Endothelial cell of umbilical vein (primary cell): ENCODE measurements around the gene SMS. TPM values are rescaled to one million over a fixed set of nuclear protein-coding genes. Genes with fewer than 3 reads are reported as not detected.
A peak's percentile ranks its signal among the peaks of the same experiment; 100 is the strongest.

Experiments used
- BruUV-seq: library from RNA; stranded (reverse); fragments of 400-500 nt; replicated peaks from 2 replicates; lab custom pipeline; 2021; lab: Mats Ljungman, UMichigan
- CTCF ChIA-PET: fragments of 300-600, 350-600 bp; sonication (Branson Sonifier 250); formaldehyde crosslinking; loops from one replicate; lab custom pipeline; 2021; ENCODE audit warnings: antibody characterized with exemption, inconsistent platforms; lab: Charles Lee
- POLR2A ChIA-PET: fragments of 300-600, 350-600 bp; sonication (Branson Sonifier 250); formaldehyde crosslinking; loops from one replicate; lab custom pipeline; 2021; ENCODE audit warnings: antibody characterized with exemption, inconsistent platforms; lab: Charles Lee
- DNase-seq: peaks from one replicate; pipeline ENCODE4 v3.0.0-alpha.2; 2011; ENCODE audit warnings: low read depth, low spot score
- FAIRE-seq: peaks from 2 replicates; lab custom pipeline; 2011; peaks lifted over from hg19 to GRCh38; lab: Jason Lieb, UNC
- H2AFZ ChIP-seq: 2 replicates; pipeline ENCODE4 v1.6.0; 2012; ENCODE audit warnings: low read depth, low read length, control low read depth, inconsistent platforms
- H3K27ac ChIP-seq: 2 replicates; pipeline ENCODE4 v1.5.1; 2011; ENCODE audit warnings: low read depth, mild to moderate bottlenecking, control low read depth, low read length, moderate library complexity; ENCODE audit not compliant: insufficient read depth
- H3K27me3 ChIP-seq, 2 experiments: 2 replicates each; pipeline versions ENCODE4 v1.6.0 to v1.6.1; 2011; ENCODE audit warnings: low read length in 2 of 2, mixed read lengths in 1 of 2; ENCODE audit not compliant: control insufficient read depth in 2 of 2, insufficient read depth in 2 of 2
- H3K36me3 ChIP-seq, 2 experiments: 2 replicates in 1 of 2; 3 replicates in 1 of 2; pipeline ENCODE4 v1.5.1; 2011; ENCODE audit warnings: low read length in 2 of 2, mild to moderate bottlenecking in 1 of 2, moderate library complexity in 1 of 2; ENCODE audit not compliant: control insufficient read depth in 2 of 2, insufficient read depth in 2 of 2; ENCODE audit errors: extremely low read depth in 1 of 2
- H3K4me1 ChIP-seq: 3 replicates; pipeline ENCODE4 v1.5.1; 2011; ENCODE audit warnings: mild to moderate bottlenecking, low read length; ENCODE audit not compliant: control insufficient read depth, insufficient read depth; ENCODE audit errors: extremely low read depth
- H3K4me2 ChIP-seq: 2 replicates; pipeline ENCODE4 v1.6.1; 2011; ENCODE audit warnings: low read length, control low read depth, mixed read lengths; ENCODE audit not compliant: insufficient read depth
- H3K4me3 ChIP-seq, 3 experiments: fragments of 200-600 bp in 1 of 3; sonication (generic), shearing (Covaris generic) in 1 of 3; replicated peaks in 1 of 3; 2 replicates each; pipeline ENCODE4 v1.5.1; 2011 to 2016; ENCODE audit warnings: control low read depth in 3 of 3, low read length in 3 of 3, mild to moderate bottlenecking in 2 of 3, inconsistent platforms in 1 of 3, low read depth in 1 of 3, moderate library complexity in 1 of 3; ENCODE audit not compliant: insufficient read depth in 1 of 3
- H3K79me2 ChIP-seq: 2 replicates; pipeline ENCODE4 v1.6.0; 2012; ENCODE audit warnings: low read length, inconsistent platforms; ENCODE audit not compliant: control insufficient read depth, insufficient read depth
- H3K9ac ChIP-seq: replicated peaks from 2 replicates; pipeline ENCODE3; 2011; ENCODE audit warnings: low read length, control low read depth; ENCODE audit not compliant: insufficient read depth; ENCODE audit errors: extremely low read depth
- H3K9me1 ChIP-seq: replicated peaks from 3 replicates; pipeline ENCODE4 v1.6.0; 2011; ENCODE audit warnings: mild to moderate bottlenecking, low read length; ENCODE audit not compliant: control insufficient read depth, insufficient read depth; ENCODE audit errors: extremely low read depth
- H3K9me3 ChIP-seq: replicated peaks from 2 replicates; pipeline ENCODE4 v1.5.1; 2012; ENCODE audit warnings: low read length, inconsistent platforms; ENCODE audit not compliant: control insufficient read depth, insufficient read depth
- H4K20me1 ChIP-seq: replicated peaks from 2 replicates; pipeline ENCODE3; 2011; ENCODE audit warnings: mild to moderate bottlenecking, low read length; ENCODE audit not compliant: control insufficient read depth, insufficient read depth; ENCODE audit errors: extremely low read depth
- CTCF ChIP-seq, 2 donors: IDR thresholded peaks; 1 replicate in 1 of 2; 2 replicates in 1 of 2; pipeline ENCODE4 v1.5.1; 2011; ENCODE audit warnings: low read length in 2 of 2, mild to moderate bottlenecking in 2 of 2, moderate library complexity in 2 of 2, control low read depth in 1 of 2, inconsistent platforms in 1 of 2, low read depth in 1 of 2; ENCODE audit not compliant: insufficient read depth in 1 of 2; ENCODE audit errors: extremely low read depth in 1 of 2
- EZH2 ChIP-seq: IDR thresholded peaks from 2 replicates; pipeline ENCODE4 v1.6.1; 2012; ENCODE audit warnings: borderline replicate concordance, low read depth, mild to moderate bottlenecking, moderate library complexity, low read length, inconsistent platforms; ENCODE audit not compliant: severe bottlenecking
- FOS ChIP-seq: IDR thresholded peaks from 2 replicates; pipeline ENCODE4 v1.6.1; 2011; ENCODE audit warnings: mild to moderate bottlenecking, low read length, moderate library complexity, borderline replicate concordance; ENCODE audit not compliant: insufficient read depth
- JUN ChIP-seq: IDR thresholded peaks from 2 replicates; pipeline ENCODE4 v1.6.1; 2011; ENCODE audit warnings: borderline replicate concordance, low read depth; ENCODE audit not compliant: insufficient read length, insufficient read depth
- MAX ChIP-seq: IDR thresholded peaks from 2 replicates; pipeline ENCODE4 v1.6.1; 2011; ENCODE audit not compliant: insufficient read depth, insufficient read length
- MYC ChIP-seq: IDR thresholded peaks from one replicate; pipeline ENCODE4 v1.6.1; 2011; ENCODE audit warnings: mild to moderate bottlenecking, low read depth, low read length
- POLR2A ChIP-seq: IDR thresholded peaks from 2 replicates; pipeline ENCODE4 v1.6.1; 2012; ENCODE audit warnings: low read depth, mild to moderate bottlenecking, control low read depth, low read length
- dilution Hi-C: fragments of 300-500 bp; cut with MboI; formaldehyde crosslinking; loops from one replicate; pipeline ENCODE4 v1.15.0; 2019; ENCODE audit warnings: low sequenced_read_pairs; ENCODE audit not compliant: extremely low pct_ligation_motif_present
- intact Hi-C: fragments of 100-400 bp; cut with micrococcal nuclease; formaldehyde crosslinking; loops from one replicate; pipeline ENCODE4 v1.10.0; 2022
- polyA plus RNA-seq, 4 experiments: library from polyadenylated mRNA; depleted of rRNA in 3 of 4; stranded (reverse) in 3 of 4; unstranded in 1 of 4; fragments of >200 nt; gene quantifications; 2 replicates each; pipeline versions ENCODE4 v1.2.1 to v1.2.3, GENCODE V29; 2011 to 2012; ENCODE audit warnings: missing spikeins in 1 of 4
- total RNA-seq: library from RNA; stranded (reverse); gene quantifications from 2 replicates; pipeline ENCODE4 v1.2.3, GENCODE V29; 2021

SMS gene
- total and polyA plus RNA-seq, 2 donors (not counting 3 experiments of a cell fraction or from before 2014, with no cell fraction given): 57.1 to 173 TPM

GRCh38 chrX:21972046-21972445, 31.5 kb downstream of the SMS start:
- peaks cover 7% of the 10 kb centered on the region for H3K4me1 ChIP-seq
- TF ChIP-seq EZH2 (no peak), POLR2A (no peak), FOS (no peak), MAX (no peak), JUN (no peak), MYC (no peak)
- H3K36me3 ChIP-seq: peaks cover 2 to 3% of the 10 kb centered on the region in 2 experiments
- H3K79me2 ChIP-seq: peaks cover 26% of the 10 kb centered on the region
- FAIRE-seq: no peak
- H3K9me1 ChIP-seq: no peaks in the 10 kb centered on the region
- H3K9ac ChIP-seq: no peak overlapping the region
- CTCF ChIA-PET: interaction anchor here (0.9 to 5.8 kb wide), 6 partner anchors 13 to 134 kb away, joined by 3 to 40 read pairs (median 6); partner anchors contain the start of gene MBTPS2
- H4K20me1 ChIP-seq: no peaks in the 10 kb centered on the region
- no TSS peak for BruUV-seq
- POLR2A ChIA-PET: no interaction called here
- H2AFZ ChIP-seq: no peak overlapping the region
- no peak overlapping the region for H3K4me3 ChIP-seq
- dilution Hi-C loops (no loop called here), intact Hi-C loops (loop anchor here (1.0 to 10.0 kb wide), 4 partner anchors 29 to 597 kb away; partner anchors contain the start of genes CNKSR2 and MBTPS2)
- DNase-seq: no peak
- H3K9me3 ChIP-seq: no peaks in the 10 kb centered on the region
- H3K27me3 ChIP-seq: no peaks in the 10 kb centered on the region
- no peak overlapping the region for H3K4me2 ChIP-seq
- peak overlapping the region; percentile 4 for H3K27ac ChIP-seq

GRCh38 chrX:21972721-21973120, 32.2 kb downstream of the SMS start:
- peak overlapping the region; percentile 41 for H3K27ac ChIP-seq
- H3K9me3 ChIP-seq: no peaks in the 10 kb centered on the region
- ChIA-PET CTCF (interaction anchor here (0.9 to 5.8 kb wide), 7 partner anchors 12 to 134 kb away, joined by 3 to 40 read pairs (median 5); partner anchors contain the start of gene MBTPS2), POLR2A (no interaction called here)
- intact Hi-C loops (loop anchor here (1.0 to 10.0 kb wide), 4 partner anchors 30 to 598 kb away; partner anchors contain the start of genes CNKSR2 and MBTPS2), dilution Hi-C loops (no loop called here)
- no peak overlapping the region for H3K9ac ChIP-seq
- DNase-seq (peak; percentile 32), FAIRE-seq (peak; percentile 65)
- no peak overlapping the region for H3K4me3 ChIP-seq
- peaks cover 20% of the 10 kb centered on the region for H3K79me2 ChIP-seq
- H4K20me1 ChIP-seq: no peaks in the 10 kb centered on the region
- H3K27me3 ChIP-seq: no peaks in the 10 kb centered on the region
- BruUV-seq: no TSS peak
- peaks cover 2 to 5% of the 10 kb centered on the region in 2 experiments for H3K36me3 ChIP-seq
- H3K4me1 ChIP-seq: peaks cover 7% of the 10 kb centered on the region
- peak in 1 of 2 donors; percentile 17 for TF ChIP-seq CTCF (IDR thresholded peaks at IDR 0.05; ENCODE audit: extremely low read depth in 1 of 2, insufficient read depth in 1 of 2, low read depth in 1 of 2, low read length in 2 of 2)
- TF ChIP-seq EZH2: no peak
- H2AFZ ChIP-seq: no peak overlapping the region
- H3K4me2 ChIP-seq: no peak overlapping the region
- H3K9me1 ChIP-seq: no peaks in the 10 kb centered on the region
